Activated effector memory CD4-positive, alpha-beta T cell treated with anti-CD3 and anti-CD28 coated beads, Interleukin-2, amount 50 U/mL, for 16 hours (primary cell): Measurements from ENCODE around the gene DIS3L2.

Experiments
- DNase-seq: peaks from one replicate; pipeline ENCODE4 v3.0.0-alpha.2; 2020

The DIS3L2 gene

GRCh38 chr2:232276084-232276732, 314.7 kb downstream of the DIS3L2 start:
- DNase-seq: no peak

DNA sequence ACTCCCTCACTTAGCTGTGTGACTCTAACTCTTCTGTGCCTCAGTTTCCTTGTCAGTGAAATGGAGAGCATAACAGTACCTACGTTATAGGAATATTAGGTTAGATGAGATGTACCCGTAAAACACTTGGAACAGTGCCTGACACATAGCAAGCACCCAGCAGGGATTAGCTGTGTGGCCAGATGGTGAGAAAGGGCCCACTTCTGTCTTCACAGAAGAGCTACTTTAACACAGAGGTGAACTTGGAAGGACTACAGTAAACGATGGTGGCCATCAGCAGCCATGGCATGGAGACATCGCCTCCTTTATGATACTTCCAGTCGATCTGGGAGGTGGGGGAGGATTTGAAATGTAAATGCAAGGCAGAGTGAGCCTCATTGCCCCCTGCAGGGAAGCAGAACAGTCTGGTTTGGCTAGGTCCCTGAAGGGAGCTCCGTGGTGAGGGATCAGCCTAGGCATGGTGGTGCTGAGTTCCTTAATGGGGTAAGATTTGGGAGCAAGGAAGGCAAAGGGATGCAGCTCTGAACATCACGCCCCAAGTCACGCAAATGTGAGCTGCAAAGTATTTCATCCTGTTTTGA, 315.3 kb downstream of the DIS3L2 start:
- DNase-seq: no peak

- no peak for DNase-seq
Measured at GRCh38 chr2:232278534-232278933, 317.0 kb downstream of the DIS3L2 start.

DNA sequence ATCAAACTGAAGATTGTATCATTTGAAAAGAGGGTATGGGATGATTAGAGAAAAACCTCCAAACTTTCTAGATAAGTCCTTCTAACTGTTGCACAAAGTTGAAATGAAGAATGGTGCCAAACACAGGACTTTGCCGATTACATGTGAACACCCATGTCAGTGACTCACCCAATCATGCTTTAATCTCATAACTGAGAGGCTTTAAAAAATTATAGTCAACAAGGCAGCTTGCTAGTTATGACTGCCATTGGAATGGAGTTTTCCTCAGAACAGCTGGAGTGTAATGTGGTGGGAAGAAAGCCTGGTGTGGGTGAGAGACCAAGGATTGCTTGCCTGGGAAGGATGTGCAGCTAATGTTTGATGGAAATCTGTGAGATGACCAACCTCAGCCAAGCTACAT, 318.8 kb downstream of the DIS3L2 start:
- DNase-seq: no peak

GRCh38 chr2:232281858-232282507, 320.5 kb downstream of the DIS3L2 start:
- no peak for DNase-seq

GRCh38 chr2:232282508-232283055, 321.1 kb downstream of the DIS3L2 start:
- no peak for DNase-seq

DNA sequence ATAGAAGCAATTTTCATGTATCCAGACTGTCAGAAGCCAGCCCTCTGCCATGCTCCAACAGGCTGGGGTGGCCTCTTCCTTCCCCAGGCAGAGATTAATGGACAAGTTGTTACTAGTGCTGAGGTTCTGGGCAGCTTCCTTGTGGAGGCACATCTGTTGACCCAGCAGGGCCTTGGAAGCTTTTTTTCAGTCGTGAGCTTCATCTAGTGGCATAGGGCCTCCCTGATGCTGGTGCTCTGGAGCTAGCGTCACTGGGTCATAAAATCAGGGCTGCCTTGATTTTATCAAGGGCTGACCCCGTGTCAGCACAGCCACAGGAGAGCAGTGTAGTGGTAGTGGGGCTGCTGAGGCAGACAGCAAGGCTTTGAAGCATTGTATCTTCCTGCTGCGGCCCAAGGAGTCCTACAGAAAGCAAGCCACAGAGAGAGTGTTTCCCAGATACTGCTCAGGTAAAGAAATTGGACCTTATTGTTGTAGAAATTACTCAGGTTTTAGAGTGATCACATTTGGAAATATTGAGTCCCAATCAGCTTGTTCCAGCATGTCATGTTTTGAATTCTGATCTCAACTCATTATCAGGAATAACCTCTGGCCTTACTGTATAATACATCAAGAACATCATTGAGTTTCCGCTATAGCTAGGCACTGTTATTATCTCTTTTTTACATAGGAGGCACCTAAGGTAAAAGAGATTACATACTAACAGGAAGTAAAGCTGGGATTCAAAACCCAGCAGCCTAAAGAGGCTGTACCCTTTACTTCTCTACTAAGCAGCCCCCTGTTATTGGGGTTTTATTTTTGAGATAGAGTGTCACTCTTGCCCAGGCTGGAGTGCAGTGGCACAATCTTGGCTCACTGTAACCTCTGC, 324.7 kb downstream of the DIS3L2 start:
- no peak for DNase-seq

DNA sequence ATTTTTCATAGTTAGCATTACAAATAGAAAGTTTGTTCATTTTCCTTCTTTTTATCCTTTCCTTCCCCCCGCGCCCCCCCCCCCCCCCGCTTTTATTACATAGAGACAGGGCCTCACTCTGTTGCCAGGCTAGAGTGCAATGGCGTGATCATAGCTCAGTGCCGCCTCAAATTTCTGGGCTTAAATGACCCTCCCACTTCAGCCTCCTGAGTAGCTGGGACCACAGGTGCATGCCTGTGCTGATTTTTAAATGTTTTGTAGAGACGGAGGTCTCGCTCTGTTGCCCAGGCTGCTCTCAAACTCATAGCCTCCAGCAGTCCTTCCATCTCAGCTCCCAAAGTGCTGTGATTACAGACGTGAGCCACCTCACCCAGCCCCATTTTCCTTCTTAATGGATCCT, 325.8 kb downstream of the DIS3L2 start:
- no peak for DNase-seq

GRCh38 chr2:232288489-232289030, 327.0 kb downstream of the DIS3L2 start:
- DNase-seq: no peak

DNA sequence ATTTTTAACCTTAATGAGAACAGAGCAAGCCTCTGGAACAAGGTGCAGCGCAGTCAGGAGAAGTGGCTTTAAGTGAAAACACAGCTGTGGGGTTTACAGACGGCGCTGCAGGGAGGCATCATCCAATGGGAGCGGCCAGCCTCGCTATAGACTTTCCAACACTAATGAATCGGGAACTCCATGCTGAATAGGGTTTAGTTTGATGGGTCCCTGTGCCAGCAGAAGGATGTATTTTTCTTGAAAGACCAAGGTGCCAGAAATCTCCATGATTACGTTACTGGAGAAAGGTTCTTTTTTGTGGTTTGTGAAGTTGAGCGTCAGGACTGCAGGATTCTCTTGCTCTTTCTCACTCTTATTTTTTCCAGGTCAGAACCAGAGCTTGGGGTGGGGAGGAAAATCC, 329.2 kb downstream of the DIS3L2 start:
- DNase-seq: no peak

GRCh38 chr2:232291343-232291742, 329.8 kb downstream of the DIS3L2 start:
- no peak for DNase-seq

GRCh38 chr2:232292395-232293154, 331.1 kb downstream of the DIS3L2 start:
- DNase-seq: peak; percentile 80

DNA sequence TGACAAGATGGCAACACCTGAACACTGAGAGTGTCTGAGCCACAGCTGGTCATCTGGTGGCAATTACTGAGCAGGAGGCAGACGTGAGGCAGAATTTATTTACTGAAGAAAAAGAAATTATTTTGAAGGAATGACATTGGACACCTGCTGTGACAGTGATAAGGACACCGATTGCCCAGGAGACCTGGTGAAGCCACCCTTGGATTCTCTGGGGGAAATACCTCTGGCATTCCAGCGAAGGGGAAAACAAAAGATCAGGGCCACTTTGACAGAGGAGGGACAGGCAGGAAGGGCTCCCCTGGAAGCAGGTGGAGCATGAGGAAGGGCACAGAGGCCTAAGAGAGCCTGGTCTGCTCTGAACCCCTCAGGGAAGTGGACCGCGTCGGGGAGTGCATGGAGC, 331.7 kb downstream of the DIS3L2 start:
- no peak for DNase-seq

GRCh38 chr2:232295971-232296370, 334.5 kb downstream of the DIS3L2 start:
- DNase-seq: no peak

DNA sequence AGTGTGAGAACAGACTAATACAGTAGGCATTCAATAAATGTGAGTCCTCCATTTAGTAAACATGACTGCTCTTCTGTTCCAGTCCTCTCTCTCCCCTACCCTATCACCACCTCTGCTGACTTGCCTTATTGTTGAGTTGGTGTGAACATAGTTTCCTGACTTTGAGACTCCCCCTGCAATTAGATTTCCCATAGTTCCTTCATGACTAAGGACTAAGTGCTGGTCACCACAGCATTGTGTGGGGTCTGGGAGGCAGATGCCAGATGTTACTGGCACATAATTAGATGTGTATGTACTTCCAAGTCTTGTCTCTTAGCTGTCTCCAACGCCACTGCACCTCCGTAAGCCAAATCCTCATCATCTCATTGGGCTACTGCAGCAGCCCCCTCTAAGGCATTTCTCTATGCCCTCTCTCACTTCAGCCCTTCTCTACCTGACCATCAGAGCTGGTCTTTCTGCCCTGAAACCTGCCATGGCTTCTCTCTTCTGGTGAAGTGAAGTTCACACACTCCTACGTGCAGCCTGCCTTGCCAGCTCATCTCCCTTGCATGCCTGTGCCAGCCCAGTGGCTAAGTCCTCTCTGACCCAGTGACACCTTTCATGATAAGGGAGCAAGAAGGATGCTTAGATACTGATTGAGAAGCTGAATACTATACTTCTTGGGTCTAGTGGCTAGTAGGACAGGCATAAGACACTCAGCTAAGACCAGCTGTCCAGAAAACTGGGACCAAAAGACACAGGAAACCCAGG, 335.4 kb downstream of the DIS3L2 start:
- DNase-seq: no peak

- no peak for DNase-seq
Measured at GRCh38 chr2:232299084-232299483, 337.6 kb downstream of the DIS3L2 start.

DNA sequence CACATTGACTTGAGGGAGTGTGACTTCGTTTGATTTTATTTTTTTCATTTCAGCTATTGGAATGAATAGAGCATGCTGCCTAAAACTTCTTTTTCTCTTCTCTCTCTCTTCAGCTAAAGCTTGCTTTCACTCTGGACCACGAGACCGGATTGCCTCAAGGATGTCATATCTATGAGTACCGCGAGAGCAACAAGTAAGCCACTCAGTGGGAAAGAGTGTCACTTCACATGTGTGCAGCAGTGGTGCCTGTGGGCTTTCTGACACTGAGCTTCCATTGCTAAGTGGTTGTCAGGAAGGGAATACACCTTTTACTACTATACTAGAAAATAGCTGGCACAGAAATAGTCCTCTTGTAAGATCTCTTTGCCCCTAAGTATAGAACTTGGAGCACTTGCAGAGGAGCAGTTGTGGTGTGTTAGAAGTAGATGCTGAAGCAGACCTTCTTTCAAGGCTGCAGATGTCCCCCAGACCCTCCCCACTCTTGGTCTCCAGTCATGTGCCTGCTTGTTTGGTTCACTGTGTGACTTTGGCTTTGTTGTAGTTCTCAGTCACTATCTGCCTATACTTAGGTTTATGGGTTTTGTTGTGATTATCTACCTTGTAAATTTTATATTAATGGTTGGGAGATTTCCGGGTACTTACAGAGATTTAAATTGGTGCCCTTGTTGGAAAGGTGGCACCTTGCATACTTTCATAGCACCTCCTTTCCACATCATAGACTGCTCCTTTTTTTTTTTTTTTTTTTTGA, 338.6 kb downstream of the DIS3L2 start:
- no peak for DNase-seq

DNA sequence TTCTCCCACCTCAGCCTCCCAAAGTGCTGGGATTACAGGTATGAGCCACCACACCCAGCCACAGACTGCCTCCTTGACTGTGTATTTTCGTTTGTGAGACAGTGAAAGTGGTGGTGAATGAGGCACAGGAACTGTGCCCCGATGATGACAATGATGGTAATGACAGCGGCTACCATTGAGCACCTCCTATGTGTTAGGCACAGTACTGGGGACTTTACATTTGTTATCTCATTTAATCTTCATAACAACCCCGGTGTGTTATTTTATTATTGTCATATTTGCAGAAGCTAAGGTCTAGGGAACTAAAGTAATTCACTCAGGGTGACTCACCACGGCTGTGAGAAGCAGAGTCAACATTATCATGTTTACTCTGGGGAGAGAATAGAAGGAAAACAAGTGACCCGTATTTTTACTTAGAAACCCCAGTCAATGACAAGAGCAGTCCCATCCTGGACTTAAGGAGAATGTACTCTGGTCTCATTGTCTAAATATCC, 339.4 kb downstream of the DIS3L2 start:
- no peak for DNase-seq

GRCh38 chr2:232304236-232304635, 342.7 kb downstream of the DIS3L2 start:
- DNase-seq: no peak

DNA sequence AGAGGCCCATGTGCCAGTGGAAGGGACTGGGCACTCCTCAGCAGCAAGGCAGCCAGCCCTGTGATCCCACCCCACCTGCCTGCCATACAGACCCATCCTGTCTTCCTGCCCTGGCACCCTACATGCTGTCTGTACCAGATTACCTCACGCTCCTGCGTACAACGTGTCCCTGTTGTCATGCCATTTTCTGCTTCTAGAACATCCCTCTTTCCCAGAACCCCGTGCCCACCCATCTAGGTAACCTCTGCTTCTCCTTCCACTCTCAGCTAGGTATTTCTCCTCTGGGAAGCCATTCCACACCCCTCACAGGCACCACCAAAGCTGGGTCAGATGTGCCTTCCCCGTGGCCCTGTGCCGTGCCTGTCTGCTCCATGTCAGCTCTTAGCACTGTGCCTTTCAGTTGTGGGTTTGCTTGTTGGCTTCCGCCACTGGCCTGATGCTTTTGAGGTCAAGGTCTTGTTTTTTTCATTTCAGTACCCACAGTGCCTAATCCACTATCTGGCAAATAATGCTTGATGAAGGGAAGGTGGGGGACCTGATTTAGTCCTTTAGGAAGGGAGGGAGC, 345.3 kb downstream of the DIS3L2 start:
- no peak for DNase-seq
